HG02588 (cell line): ENCODE data around the gene YBX3.

Experiments
- ATAC-seq: cut with Tn5 transposase; IDR thresholded peaks from one replicate; pipeline ENCODE4 v1.9.1; 2021; ENCODE audit warnings: mild to moderate bottlenecking, moderate library complexity; ENCODE audit not compliant: unreplicated experiment

Gene YBX3

GRCh38 chr12:10672231-10672868 is 50.8 kb downstream of the YBX3 start:
- ATAC-seq, result no peak

DNA sequence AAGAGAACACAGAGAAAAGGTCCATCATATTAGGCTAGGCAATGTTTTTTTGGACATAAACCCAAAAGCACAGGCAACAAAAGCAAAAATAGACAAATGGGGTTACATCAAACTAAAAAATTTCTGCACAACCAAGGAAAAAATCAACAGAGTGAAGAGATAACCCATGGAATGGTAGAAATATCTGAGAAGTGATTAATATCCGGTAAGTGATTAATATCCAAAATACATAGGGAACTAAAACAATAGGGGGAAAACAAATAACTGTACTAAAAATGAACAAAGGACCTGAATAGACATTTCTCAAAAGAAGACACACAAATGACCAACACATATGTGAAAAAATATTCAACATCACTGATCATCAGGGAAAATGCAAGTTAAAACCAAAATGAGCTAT is 53.6 kb downstream of the YBX3 start:
- ATAC-seq, result no peak

GRCh38 chr12:10668526-10668925 is 54.6 kb downstream of the YBX3 start:
- no peak for ATAC-seq

- ATAC-seq, result no peak
Observed at GRCh38 chr12:10667581-10667980, 55.5 kb downstream of the YBX3 start.

GRCh38 chr12:10664499-10664898 is 58.6 kb downstream of the YBX3 start:
- no peak for ATAC-seq

DNA sequence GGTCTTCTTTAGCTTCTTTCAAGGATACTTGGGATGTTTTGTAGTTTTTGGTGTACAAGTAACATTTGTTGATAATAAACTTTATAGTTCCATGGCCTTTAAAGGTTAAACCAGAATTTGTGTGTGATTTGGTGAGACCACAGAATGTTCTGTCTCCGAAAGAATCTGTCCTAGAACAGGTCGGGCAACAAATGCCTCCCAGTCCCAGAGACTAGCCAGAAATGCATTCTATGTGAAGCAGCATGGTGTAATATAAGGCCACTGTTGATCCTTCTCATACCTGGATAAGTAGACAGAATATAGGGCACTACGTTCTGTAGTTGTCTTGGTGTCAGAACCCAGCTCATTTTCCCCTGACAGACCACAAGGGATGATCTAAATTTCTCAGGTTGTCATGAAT is 59.3 kb downstream of the YBX3 start:
- ATAC-seq, result no peak

GRCh38 chr12:10661338-10661737 is 61.8 kb downstream of the YBX3 start:
- ATAC-seq, result no peak

- no peak for ATAC-seq
Observed at GRCh38 chr12:10654003-10654402, 69.1 kb downstream of the YBX3 start.

- ATAC-seq, result no peak
Observed at GRCh38 chr12:10652192-10652591, 70.9 kb downstream of the YBX3 start.
